Cardiac fibroblast (primary cell): ENCODE measurements around the gene CECR2.
A peak's percentile ranks its signal among the peaks of the same experiment; 100 is the strongest.

Experiments used
- DNase-seq, 2 donors: peaks; one replicate each; pipeline versions ENCODE4 v3.0.0 to v3.0.0-alpha.2; 2010; ENCODE audit warnings: low read depth in 2 of 2
- H3K4me3 ChIP-seq, 2 donors: replicated peaks in 1 of 2; 1 replicate in 1 of 2; 2 replicates in 1 of 2; pipeline ENCODE4 v1.5.1; 2011; ENCODE audit warnings: low read depth in 2 of 2, low read length in 2 of 2, mild to moderate bottlenecking in 2 of 2, moderate library complexity in 1 of 2
- TF ChIP-seq, protein P1 (sequence below): IDR thresholded peaks from one replicate; pipeline ENCODE4 v1.5.1; 2011; ENCODE audit warnings: low read depth, mild to moderate bottlenecking, low read length, inconsistent platforms

Gene CECR2

DNA sequence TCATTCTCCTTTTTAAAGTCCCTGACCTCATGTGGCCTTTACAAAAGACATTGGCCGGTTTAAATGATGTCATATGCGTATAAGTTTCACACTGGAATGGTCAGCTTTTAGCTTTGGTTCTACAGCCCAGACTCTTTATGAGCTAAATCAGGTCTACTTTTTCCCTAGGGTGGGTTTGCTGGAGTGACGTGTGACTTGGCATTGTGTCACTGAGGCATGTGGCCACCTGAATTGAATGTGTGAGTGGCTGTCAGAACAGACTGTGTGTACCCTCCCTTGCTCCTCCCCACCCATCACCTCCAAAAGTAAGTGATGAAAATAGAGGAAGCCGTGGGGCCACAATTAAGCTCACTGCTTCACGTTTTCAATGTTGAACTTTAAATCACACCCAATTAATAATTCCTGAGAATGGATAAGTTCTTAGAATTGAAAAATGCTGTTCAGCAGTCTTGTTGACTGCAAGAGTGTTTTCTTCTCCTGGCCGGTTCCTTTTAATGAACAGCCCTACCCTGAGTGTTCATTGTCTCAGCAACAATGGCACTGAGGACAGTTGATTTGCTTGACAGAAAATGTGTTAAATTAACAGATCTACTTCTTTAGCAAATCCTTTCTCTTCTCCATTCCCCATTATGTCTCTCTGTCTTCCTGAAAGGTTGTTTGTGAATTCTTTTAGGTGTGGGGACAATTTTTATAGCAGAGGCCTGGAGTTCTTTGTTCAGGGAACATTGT lies 11.3 kb downstream of the CECR2 start:
- no peak overlapping the region for H3K4me3 ChIP-seq
- DNase-seq: no peak
- TF ChIP-seq, protein P1, sequence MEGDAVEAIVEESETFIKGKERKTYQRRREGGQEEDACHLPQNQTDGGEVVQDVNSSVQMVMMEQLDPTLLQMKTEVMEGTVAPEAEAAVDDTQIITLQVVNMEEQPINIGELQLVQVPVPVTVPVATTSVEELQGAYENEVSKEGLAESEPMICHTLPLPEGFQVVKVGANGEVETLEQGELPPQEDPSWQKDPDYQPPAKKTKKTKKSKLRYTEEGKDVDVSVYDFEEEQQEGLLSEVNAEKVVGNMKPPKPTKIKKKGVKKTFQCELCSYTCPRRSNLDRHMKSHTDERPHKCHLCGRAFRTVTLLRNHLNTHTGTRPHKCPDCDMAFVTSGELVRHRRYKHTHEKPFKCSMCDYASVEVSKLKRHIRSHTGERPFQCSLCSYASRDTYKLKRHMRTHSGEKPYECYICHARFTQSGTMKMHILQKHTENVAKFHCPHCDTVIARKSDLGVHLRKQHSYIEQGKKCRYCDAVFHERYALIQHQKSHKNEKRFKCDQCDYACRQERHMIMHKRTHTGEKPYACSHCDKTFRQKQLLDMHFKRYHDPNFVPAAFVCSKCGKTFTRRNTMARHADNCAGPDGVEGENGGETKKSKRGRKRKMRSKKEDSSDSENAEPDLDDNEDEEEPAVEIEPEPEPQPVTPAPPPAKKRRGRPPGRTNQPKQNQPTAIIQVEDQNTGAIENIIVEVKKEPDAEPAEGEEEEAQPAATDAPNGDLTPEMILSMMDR: no peak

GRCh38 chr22:17381192-17381913 lies 12.1 kb downstream of the CECR2 start:
- peak; percentile 27 to 39 for DNase-seq
- H3K4me3 ChIP-seq: no peak overlapping the region
- TF ChIP-seq, protein P1: no peak

GRCh38 chr22:17384612-17385330 lies 15.5 kb downstream of the CECR2 start:
- TF ChIP-seq, protein P1: no peak
- no peak for DNase-seq
- no peak overlapping the region for H3K4me3 ChIP-seq

DNA sequence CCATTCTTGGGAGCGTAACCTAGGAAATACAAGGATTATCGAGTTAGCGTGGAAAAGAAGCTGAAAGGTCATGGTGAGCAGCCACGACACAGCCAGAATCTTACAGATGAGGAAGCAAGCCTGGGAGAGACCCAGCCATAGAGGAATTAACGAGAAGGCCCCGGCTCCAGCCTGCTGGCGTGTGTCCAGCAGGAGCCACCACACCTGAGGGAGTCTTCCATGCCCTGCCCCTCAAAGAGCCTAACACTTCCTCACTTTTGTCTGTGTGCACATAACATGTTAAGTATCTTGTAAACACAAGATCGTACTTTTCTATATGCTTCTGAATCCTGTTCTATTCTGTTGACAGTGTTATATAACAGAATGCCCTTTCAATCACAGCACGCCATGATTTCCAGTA lies 18.1 kb downstream of the CECR2 start:
- TF ChIP-seq, protein P1: no peak
- no peak for DNase-seq
- H3K4me3 ChIP-seq: no peak overlapping the region

DNA sequence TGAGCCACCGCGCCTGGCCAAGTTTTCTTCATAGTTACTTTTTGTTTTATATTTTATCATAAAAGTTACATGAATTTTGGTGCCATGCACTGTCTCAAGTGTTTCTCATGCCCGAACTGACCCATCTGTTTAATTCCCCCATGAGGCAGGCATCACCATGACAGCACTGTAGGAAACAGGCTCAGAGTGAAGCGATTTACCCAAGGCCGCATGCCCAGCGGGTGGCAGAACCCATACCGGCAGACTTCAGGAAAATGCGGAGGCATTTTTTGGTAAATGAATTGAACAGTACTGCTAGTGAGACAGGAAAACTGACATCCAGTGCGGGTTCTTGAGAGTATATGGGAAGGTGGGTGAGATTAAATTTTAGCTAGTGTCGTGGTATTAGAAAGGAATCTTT lies 19.0 kb downstream of the CECR2 start:
- H3K4me3 ChIP-seq: no peak overlapping the region
- no peak for DNase-seq
- TF ChIP-seq, protein P1: no peak

DNA sequence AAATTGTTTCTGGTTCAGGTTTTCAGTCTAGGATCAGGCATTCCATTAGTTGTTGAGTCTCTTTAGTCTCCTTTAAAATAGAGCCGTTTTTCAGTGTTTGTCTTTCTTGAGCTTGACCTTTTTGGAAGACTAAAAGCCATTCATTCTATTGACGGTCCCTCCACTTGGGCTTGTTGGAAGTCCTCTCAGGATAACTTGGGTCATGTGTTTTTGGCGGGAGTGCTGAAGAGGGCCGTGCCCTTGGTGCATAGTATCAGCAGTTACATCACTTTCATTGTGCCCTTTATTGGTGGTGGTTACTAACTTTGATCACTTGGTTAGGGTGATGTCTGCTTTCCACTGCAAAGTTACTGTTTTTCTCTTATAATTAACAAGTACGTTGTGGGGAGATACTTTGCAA lies 20.8 kb downstream of the CECR2 start:
- TF ChIP-seq, protein P1: no peak
- DNase-seq: no peak
- H3K4me3 ChIP-seq: no peak overlapping the region
